MV-4-11 (cell line): Measurements from ENCODE around the gene BARD1.
A peak's percentile ranks its signal among the peaks of the same experiment; 100 is the strongest.
"Not testable (repeated sequence)": the region's sequence is repeated elsewhere in the genome, so short reads cannot be mapped to it uniquely, and the experiment has no call there.

ENCODE experiments used
- DNase-seq: peaks from one replicate; lab custom pipeline; 2025; lab: John Stamatoyannopoulos, UW

Gene BARD1

GRCh38 chr2:214765180-214765579, 44.3 kb downstream of the BARD1 start:
- DNase-seq: no peak

GRCh38 chr2:214753455-214753854, 56.0 kb downstream of the BARD1 start:
- DNase-seq: no peak

GRCh38 chr2:214750529-214750928, 59.0 kb downstream of the BARD1 start:
- DNase-seq: no peak

- DNase-seq: no peak
Observed at GRCh38 chr2:214747992-214748391, 61.5 kb downstream of the BARD1 start.

GRCh38 chr2:214742119-214742518, 67.4 kb downstream of the BARD1 start:
- DNase-seq: no peak

GRCh38 chr2:214740867-214741395, 68.6 kb downstream of the BARD1 start:
- no peak for DNase-seq

GRCh38 chr2:214737188-214737587, 72.3 kb downstream of the BARD1 start:
- DNase-seq: no peak

GRCh38 chr2:214730800-214731407, 78.6 kb downstream of the BARD1 start:
- no peak for DNase-seq

- DNase-seq: no peak
Observed at GRCh38 chr2:214730248-214730647, 79.2 kb downstream of the BARD1 start.

GRCh38 chr2:214724741-214725140, 84.7 kb downstream of the BARD1 start:
- DNase-seq: no peak

- not testable (repeated sequence) for DNase-seq
Observed at GRCh38 chr2:214717837-214718236, 91.6 kb downstream of the BARD1 start.

GRCh38 chr2:214716811-214717560, 92.5 kb downstream of the BARD1 start:
- no peak for DNase-seq

- no peak for DNase-seq
Observed at GRCh38 chr2:214715025-214715424, 94.5 kb downstream of the BARD1 start.

GRCh38 chr2:214713080-214713830, 96.2 kb downstream of the BARD1 start:
- DNase-seq: no peak

- DNase-seq: no peak
Observed at GRCh38 chr2:214710729-214711128, 98.8 kb downstream of the BARD1 start.

GRCh38 chr2:214706986-214707385, 102.5 kb downstream of the BARD1 start:
- DNase-seq: peak; percentile 20

- DNase-seq: no peak
Observed at GRCh38 chr2:214699236-214699635, 110.2 kb downstream of the BARD1 start.

- DNase-seq: no peak
Observed at GRCh38 chr2:214696681-214697080, 112.8 kb downstream of the BARD1 start.

- no peak for DNase-seq
Observed at GRCh38 chr2:214695789-214696188, 113.7 kb downstream of the BARD1 start.

- DNase-seq: not testable (repeated sequence)
Observed at GRCh38 chr2:214683557-214683956, 125.9 kb downstream of the BARD1 start.

GRCh38 chr2:214679736-214680135, 129.7 kb downstream of the BARD1 start:
- DNase-seq: peak; percentile 82

GRCh38 chr2:214676421-214677089, 132.9 kb downstream of the BARD1 start:
- no peak for DNase-seq
